ENCODE measurements around the gene CSGALNACT2.

Gene CSGALNACT2

GRCh38 chr10:43225004-43225786, 87.0 kb downstream of the CSGALNACT2 start:
- H3K27ac ChIP-seq (ENCODE audit: low read length) = no peak overlapping the region
- H3K4me1 ChIP-seq (ENCODE audit: insufficient read depth, low read length) = no peaks in the 10 kb centered on the region
- no peaks in the 10 kb centered on the region for H3K79me2 ChIP-seq (ENCODE audit: insufficient read depth, low read length)
- no peak overlapping the region for H3K9ac ChIP-seq (ENCODE audit: low read depth, low read length)
- DNase-seq (no peak), ATAC-seq (ENCODE audit: insufficient read depth, low read depth) (no peak)
- no peak for TF ChIP-seq CTCF (IDR thresholded peaks at IDR 0.05; ENCODE audit: borderline replicate concordance, extremely low read depth, low read length, poor library complexity, severe bottlenecking)
- no peak overlapping the region for H3K4me3 ChIP-seq (ENCODE audit: low read depth in 1 of 2, low read length in 2 of 2)
- no peak overlapping the region for H3K4me2 ChIP-seq (ENCODE audit: insufficient read depth, low read length)
- H3K27me3 ChIP-seq (ENCODE audit: insufficient read depth, low read length, poor library complexity) = no peaks in the 10 kb centered on the region
- H3K36me3 ChIP-seq (ENCODE audit: insufficient read depth, low read length) = no peaks in the 10 kb centered on the region
- no peaks in the 10 kb centered on the region; the same call in 1 of the 2 replicates for H4K20me1 ChIP-seq (ENCODE audit: insufficient read depth, low read length)
- no peak overlapping the region for H2AFZ ChIP-seq (ENCODE audit: low read depth, low read length)
- no peaks in the 10 kb centered on the region for H3K9me3 ChIP-seq (ENCODE audit: insufficient read depth, low read length, severe bottlenecking)

GRCh38 chr10:43225787-43226153, 87.5 kb downstream of the CSGALNACT2 start:
- no peaks in the 10 kb centered on the region for H3K9me3 ChIP-seq (ENCODE audit: insufficient read depth, low read length, severe bottlenecking)
- H3K79me2 ChIP-seq (ENCODE audit: insufficient read depth, low read length) = no peaks in the 10 kb centered on the region
- H3K4me3 ChIP-seq (ENCODE audit: low read depth in 1 of 2, low read length in 2 of 2) = no peak overlapping the region
- DNase-seq (no peak), ATAC-seq (ENCODE audit: insufficient read depth, low read depth) (no peak)
- no peak overlapping the region for H3K27ac ChIP-seq (ENCODE audit: low read length)
- H2AFZ ChIP-seq (ENCODE audit: low read depth, low read length) = no peak overlapping the region
- no peaks in the 10 kb centered on the region for H3K4me1 ChIP-seq (ENCODE audit: insufficient read depth, low read length)
- no peak overlapping the region for H3K4me2 ChIP-seq (ENCODE audit: insufficient read depth, low read length)
- no peak overlapping the region for H3K9ac ChIP-seq (ENCODE audit: low read depth, low read length)
- no peaks in the 10 kb centered on the region; the same call in 1 of the 2 replicates for H4K20me1 ChIP-seq (ENCODE audit: insufficient read depth, low read length)
- H3K36me3 ChIP-seq (ENCODE audit: insufficient read depth, low read length) = no peaks in the 10 kb centered on the region
- H3K27me3 ChIP-seq (ENCODE audit: insufficient read depth, low read length, poor library complexity) = no peaks in the 10 kb centered on the region
- TF ChIP-seq EZH2 (IDR thresholded peaks at IDR 0.05; ENCODE audit: borderline replicate concordance, low read depth, low read length, severe bottlenecking) = no peak
- TF ChIP-seq CTCF (IDR thresholded peaks at IDR 0.05; ENCODE audit: borderline replicate concordance, extremely low read depth, low read length, poor library complexity, severe bottlenecking) = no peak

GRCh38 chr10:43226441-43226840, 88.2 kb downstream of the CSGALNACT2 start:
- no peak overlapping the region for H3K4me3 ChIP-seq (ENCODE audit: low read depth in 1 of 2, low read length in 2 of 2)
- H3K4me2 ChIP-seq (ENCODE audit: insufficient read depth, low read length) = no peak overlapping the region
- H3K27ac ChIP-seq (ENCODE audit: low read length) = no peak overlapping the region
- DNase-seq (no peak), ATAC-seq (ENCODE audit: insufficient read depth, low read depth) (no peak)
- H3K36me3 ChIP-seq (ENCODE audit: insufficient read depth, low read length) = no peaks in the 10 kb centered on the region
- no peak overlapping the region for H3K9ac ChIP-seq (ENCODE audit: low read depth, low read length)
- TF ChIP-seq CTCF (IDR thresholded peaks at IDR 0.05; ENCODE audit: borderline replicate concordance, extremely low read depth, low read length, poor library complexity, severe bottlenecking) (no peak), EZH2 (IDR thresholded peaks at IDR 0.05; ENCODE audit: borderline replicate concordance, low read depth, low read length, severe bottlenecking) (no peak)
- no peaks in the 10 kb centered on the region for H3K79me2 ChIP-seq (ENCODE audit: insufficient read depth, low read length)
- H4K20me1 ChIP-seq (ENCODE audit: insufficient read depth, low read length) = no peaks in the 10 kb centered on the region; the same call in 1 of the 2 replicates
- no peak overlapping the region for H2AFZ ChIP-seq (ENCODE audit: low read depth, low read length)
- no peaks in the 10 kb centered on the region for H3K4me1 ChIP-seq (ENCODE audit: insufficient read depth, low read length)
- H3K9me3 ChIP-seq (ENCODE audit: insufficient read depth, low read length, severe bottlenecking) = no peaks in the 10 kb centered on the region
- H3K27me3 ChIP-seq (ENCODE audit: insufficient read depth, low read length, poor library complexity) = no peaks in the 10 kb centered on the region

Measured in DND-41 (cell line).